GM20431 (cell line): ENCODE data around the gene CLCN1.

Experiments used
- in situ Hi-C: fragments of 300-500 bp; cut with MseI, MboI; formaldehyde crosslinking; loops from one replicate; pipeline ENCODE4 v1.15.0; 2020; ENCODE audit warnings: low sequenced_read_pairs; ENCODE audit not compliant: unreplicated experiment

CLCN1 gene

DNA sequence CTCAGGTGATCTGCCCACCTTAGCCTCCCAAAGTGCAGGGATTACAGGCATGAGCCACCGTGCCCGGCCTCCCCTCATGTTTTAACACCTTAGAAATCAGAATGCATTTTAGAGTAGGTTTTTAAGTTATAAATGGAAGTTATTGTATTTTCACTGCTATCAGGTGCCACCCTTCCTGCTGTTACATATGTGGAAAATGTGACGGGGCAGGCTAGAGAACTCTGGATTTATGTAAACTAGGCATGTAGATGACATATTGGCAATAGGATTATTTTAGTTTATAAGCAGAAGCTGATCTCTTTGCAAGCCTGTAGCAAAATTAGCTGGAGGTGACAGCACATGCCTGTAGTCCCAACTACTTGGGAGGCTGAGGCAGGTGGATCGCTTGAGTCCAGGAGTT is 25.6 kb upstream of the CLCN1 start:
- in situ Hi-C loops = no loop called here

DNA sequence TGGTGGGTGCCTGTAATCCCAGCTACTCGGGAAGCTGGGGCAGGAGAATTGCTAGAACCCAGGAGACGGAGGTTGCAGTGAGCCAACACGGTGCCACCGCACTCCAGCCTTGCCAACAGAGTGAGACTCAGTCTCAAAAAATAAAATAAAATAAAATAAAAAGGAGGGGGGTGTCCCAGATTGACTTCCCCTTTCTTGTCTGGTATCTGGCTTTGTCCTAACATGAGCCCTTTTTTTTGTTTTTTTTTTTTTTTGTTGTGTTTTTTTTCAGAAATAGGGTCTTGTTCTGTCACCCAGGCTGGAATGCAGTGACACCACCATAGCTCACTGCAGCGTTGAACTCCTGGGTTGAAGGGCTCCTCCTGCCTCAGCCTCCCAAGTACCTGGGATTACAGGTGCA is 23.0 kb upstream of the CLCN1 start:
- in situ Hi-C loops = no loop called here

DNA sequence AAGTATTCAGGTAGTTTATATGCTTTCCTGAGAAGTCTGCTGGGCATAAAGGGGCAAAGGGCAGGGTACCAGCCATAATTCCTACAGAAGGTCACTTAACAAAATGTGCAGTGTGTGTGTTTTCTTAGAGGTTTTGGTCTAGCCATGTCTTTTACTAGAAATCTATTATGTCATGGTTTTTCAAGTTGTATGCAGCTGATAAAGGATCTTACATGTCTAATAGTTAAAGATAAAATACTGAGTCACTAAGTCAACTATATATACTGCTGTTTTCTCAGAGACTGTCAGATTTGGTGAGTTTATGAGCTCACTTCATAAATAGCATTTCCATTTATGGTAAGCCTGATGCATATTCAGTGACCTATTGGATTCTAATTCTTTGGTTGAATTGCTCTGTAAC is 20.0 kb upstream of the CLCN1 start:
- in situ Hi-C loops = no loop called here

DNA sequence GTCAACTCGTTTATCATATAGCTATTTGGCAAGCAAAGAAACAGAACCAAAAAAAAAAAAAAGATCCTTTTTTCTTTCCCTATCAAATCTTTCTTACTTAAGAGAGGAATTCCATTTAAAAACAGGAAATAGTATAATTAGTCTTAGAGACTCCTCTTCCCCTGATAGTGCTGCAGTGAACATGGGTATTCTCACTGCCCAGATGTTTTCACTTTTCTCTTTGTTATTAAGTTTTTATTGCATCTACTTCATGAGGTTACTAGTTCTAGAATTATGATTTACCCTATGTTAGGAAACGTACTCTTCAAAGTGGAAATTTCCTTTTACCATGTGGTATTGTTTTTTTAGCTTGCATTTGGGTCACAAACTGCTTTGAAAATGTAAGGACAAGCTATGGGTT is 19.2 kb upstream of the CLCN1 start:
- in situ Hi-C loops = no loop called here

DNA sequence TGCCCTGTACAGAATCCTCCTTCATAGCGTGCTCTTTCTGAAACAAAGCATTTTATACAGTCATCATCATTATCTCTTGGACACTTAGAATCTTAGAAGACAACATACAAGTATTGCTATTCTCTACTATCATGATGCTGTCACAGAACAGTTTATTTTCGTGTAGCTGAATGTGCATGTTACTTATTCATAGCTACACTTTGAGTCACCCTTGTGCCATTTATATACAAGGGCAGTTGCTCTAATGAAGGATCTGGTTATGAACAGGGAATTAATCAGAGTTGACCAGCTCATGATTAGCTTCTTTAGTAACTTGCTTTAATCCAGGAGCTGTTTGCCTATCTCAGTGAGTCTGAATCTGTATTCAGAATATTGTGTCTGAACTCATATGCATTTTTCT is 16.6 kb upstream of the CLCN1 start:
- in situ Hi-C loops = no loop called here

DNA sequence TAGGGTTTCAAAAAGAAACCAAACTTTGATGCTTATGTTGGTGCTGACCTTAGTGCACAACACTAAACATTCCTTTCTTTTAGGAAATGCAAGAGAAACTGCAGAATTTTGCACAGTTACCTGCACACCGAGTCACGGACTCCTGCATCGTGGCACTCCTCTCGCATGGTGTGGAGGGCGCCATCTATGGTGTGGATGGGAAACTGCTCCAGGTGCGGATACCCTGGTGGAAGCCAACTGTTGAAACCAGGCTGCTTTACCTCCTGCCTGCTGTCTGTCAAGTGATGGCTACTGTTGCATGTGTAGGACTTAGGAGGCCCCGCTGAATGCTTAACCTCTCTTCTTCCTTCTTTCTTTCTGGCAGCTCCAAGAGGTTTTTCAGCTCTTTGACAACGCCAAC is 16.1 kb upstream of the CLCN1 start:
- in situ Hi-C loops = no loop called here

DNA sequence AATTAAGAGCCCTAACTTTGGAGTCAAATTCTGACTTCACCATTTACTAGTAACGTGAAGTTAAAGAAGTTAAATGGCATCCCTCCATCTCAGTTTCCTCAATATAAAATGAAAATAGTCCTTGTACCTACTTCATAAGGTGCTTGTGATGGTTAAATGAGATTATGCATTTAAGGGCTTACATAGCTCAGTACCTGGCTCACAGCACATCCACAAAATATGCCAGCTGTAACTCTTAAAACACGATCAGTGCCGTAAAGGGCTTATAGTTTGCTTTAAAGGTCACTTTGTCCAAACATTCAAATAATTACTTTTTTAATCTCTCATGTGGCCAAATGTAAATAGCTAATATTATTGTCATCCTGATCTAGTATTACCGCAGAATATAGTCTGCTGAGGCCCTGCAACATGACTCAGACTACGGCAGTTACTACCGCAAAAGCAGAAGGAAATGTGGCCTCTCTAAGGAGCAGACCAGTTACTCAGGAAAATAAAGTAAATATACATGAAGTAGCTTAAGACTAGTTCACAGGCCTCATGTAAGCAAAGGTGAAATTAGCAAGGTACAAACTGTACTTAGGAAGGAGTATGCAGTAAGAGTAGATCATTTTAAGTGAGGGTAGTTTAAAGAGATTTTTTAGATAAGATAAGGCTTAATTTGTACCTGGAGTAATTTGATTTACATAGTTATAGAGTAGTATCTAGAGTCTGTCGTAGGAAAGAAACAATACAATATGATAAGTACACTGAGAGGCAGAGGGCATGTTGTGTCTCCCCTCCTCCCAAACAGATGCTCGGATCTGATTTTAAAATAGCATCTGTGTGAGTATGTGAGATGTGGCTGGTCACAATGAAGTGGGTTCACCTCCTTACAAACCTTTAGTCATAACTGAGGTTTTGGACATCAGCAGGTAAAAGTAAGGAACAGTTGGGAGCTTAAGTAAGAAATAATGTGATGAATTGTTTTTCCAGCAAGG is 14.7 kb upstream of the CLCN1 start:
- in situ Hi-C loops = no loop called here

DNA sequence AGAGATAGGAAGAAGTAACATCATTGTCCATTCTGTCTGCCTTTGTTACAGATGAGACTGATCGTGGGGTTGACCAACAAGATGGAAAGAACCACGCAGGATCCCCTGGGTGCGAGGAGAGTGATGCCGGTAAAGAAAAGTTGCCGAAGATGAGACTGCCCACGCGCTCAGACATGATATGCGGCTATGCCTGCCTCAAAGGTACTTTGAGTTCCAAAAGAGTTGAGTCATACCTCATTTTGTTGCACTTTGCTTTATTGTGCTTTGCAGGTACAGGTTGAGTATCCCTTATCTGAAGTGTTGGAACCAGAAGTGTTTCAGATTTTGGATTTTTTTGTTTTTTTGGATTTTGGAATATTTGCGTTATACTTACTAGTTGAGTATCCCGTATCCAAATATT is 12.2 kb upstream of the CLCN1 start:
- in situ Hi-C loops = no loop called here

DNA sequence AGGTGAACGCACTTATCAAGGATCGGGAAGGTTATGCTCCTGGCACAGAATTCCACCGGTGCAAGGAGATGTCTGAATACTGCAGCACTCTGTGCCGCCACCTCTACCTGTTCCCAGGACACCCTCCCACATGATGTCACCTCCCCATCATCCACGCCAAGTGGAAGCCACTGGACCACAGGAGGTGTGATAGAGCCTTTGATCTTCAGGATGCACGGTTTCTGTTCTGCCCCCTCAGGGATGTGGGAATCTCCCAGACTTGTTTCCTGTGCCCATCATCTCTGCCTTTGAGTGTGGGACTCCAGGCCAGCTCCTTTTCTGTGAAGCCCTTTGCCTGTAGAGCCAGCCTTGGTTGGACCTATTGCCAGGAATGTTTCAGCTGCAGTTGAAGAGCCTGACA is 11.0 kb upstream of the CLCN1 start:
- in situ Hi-C loops = no loop called here

DNA sequence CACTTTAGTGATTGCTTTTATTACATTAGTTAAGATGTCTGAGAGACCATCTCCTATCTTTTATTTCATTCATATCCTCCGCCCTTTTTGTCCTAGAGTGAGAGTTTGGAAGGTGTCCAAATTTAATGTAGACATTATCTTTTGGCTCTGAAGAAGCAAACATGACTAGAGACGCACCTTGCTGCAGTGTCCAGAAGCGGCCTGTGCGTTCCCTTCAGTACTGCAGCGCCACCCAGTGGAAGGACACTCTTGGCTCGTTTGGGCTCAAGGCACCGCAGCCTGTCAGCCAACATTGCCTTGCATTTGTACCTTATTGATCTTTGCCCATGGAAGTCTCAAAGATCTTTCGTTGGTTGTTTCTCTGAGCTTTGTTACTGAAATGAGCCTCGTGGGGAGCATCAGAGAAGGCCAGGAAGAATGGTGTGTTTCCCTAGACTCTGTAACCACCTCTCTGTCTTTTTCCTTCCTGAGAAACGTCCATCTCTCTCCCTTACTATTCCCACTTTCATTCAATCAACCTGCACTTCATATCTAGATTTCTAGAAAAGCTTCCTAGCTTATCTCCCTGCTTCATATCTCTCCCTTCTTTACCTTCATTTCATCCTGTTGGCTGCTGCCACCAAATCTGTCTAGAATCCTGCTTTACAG is 10.4 kb upstream of the CLCN1 start:
- in situ Hi-C loops = no loop called here

DNA sequence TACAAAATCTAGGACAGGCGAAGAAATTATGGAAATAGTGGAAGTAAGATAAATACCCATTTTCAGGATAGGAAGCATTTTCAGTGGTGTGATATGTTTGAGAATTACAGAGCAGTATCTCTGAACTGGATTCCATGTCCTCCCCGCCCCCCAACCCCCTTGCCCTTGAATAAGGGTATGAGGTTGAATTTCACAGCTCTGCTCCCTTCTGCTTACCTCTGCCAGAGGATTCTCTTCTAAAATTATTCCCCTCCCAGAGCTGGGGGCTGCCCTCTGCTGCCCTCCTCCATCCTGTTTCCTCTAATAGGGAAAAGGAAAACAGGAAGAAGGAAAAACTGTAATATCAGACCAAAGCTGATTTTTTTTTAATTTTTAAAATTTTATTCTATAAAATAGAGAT is 7.3 kb upstream of the CLCN1 start:
- in situ Hi-C loops = no loop called here

DNA sequence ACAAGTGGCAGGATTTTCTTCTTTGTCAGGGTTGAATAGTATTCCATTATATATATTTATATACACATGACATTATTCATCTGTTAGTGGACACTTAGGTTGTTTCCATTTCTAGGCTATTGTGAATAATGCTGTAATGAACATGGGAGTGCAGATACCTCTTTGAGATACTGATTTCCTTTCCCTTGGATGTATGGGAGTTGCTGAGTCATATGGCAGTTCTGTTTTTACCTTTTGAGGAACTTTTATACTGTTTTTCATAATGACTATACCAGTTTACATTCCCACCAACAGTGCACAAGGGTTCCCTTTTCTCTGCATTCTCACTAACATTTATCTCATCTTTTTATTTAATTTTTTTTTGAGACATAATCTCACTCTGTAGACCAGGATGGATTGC is 1.8 kb upstream of the CLCN1 start:
- in situ Hi-C loops = no loop called here

DNA sequence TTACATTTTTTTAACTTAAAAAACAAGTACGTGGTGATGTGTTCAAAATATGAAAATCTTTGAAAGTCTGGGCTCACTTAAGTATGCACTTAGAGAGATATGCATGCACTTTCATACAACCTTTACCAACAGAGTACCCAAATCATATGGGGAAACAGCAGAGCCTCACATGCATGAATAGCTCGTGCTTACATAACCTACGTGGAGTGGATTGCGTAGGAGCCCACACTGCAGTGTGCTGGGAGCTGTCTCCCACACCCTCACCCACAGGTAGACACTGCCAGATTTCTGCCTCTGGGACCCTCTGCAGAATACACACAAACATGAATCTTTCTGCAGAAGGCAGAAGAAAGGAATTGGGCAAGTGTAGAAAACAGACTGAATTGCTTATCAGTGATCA is 581 bp downstream of the CLCN1 start:
- in situ Hi-C loops = no loop called here

DNA sequence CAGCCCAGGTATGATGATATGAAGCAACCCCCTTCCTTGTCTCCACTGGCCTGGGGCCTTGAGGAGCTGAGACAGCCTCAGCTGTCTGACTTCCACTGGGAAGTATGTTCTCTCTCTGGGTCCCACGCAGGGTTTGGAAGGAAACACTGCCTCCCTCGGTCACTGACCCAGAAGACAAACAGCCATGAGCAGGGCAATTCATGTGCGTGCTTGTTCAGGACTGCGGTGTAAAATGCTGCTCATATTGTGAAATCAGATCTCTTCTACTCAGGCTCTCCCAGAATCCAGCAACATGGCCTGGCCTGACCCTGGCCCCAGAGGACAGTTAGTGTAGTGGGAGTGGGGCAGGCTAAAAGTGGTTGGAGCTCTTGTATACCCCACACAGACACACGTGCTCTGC is 2.8 kb downstream of the CLCN1 start:
- in situ Hi-C loops = no loop called here

DNA sequence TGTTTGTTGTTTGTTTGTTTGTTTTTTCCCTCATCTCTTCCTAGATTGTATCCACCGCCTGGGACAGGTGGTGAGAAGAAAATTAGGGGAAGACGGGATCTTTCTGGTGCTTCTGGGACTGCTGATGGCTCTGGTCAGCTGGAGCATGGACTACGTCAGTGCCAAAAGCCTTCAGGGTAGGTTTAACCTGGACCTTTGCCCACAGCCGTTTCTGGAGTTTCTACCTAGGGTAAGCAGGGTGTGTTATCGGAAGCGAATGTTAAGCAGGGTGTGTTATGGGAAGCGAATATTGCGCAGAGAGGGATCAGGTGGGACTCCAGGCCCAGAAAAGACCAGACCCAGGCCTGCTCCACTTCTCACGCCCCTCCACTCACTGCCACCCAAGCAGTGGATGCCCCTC is 4.7 kb downstream of the CLCN1 start:
- in situ Hi-C loops = no loop called here

DNA sequence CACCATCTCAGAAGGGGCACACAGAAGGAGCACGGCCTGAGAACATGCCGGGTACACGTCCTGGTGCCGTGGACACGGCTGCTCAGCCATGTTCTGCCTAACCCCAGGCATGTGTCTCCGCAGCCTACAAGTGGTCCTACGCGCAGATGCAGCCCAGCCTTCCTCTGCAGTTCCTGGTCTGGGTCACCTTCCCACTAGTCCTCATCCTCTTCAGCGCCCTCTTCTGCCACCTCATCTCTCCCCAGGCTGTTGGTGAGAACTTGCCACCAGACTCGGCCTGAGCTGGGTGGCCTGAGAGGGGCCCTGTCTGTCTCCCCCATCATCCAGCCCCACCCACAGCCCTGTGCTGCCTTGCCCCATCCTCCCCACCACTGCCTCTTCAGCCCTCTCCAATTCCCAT is 5.3 kb downstream of the CLCN1 start:
- in situ Hi-C loops = no loop called here

DNA sequence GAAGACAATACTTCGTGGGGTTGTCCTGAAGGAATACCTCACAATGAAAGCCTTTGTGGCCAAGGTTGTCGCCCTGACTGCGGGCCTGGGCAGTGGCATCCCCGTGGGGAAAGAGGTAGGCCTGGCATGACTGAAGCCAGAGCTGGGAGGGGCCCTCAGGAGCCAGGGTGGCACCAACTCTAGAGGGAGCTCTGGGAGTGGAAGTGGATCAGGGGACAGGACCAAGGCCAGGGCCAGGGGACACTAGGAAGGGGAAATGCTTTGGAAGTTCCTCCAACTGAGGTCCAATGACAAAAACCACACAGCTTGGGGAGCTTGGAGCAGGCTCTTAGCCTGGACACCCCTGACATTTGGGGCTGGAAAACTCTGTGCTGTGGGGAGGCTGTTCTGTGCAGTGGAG is 5.8 kb downstream of the CLCN1 start:
- in situ Hi-C loops = no loop called here

DNA sequence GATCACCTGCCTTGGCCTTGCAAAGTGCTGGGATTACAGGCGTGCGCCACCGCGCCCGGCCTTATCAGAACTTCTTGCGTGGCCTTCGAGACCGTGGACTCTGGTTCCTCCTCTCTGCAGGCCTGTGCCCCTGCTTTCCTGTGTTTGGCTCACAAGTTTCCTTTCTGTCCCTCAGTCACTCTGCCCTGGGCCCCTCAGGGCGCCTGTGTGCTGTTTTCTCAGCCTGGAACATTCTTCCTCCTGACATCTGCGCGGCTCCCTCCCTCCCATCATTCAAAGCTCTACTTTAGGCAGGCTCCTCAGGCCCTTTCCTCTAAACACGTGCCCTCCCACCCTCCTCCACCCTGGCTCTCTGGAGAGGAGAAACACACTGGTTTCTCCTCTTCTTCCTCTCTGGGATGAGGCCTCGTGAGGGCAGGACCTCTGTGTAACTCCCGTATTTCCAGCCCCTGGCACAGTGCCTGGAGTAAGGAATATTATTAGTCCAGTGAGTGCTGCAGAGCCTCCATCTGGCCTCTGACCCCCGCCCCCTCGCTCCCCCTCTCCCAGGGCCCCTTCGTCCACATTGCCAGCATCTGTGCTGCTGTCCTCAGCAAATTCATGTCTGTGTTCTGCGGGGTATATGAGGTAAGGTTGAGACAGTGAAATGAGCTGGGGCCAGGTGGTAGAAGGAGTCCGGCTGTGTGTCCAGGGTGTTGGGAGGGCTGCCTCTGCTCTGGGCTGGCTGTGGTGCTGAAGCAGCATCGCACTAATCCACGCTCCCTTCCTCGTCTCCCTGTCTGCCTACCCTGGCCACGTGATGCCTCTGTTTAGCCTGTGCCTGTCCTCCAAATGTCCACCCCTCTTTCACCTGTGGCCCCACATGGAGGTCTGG is 7.1 kb downstream of the CLCN1 start:
- in situ Hi-C loops = no loop called here

DNA sequence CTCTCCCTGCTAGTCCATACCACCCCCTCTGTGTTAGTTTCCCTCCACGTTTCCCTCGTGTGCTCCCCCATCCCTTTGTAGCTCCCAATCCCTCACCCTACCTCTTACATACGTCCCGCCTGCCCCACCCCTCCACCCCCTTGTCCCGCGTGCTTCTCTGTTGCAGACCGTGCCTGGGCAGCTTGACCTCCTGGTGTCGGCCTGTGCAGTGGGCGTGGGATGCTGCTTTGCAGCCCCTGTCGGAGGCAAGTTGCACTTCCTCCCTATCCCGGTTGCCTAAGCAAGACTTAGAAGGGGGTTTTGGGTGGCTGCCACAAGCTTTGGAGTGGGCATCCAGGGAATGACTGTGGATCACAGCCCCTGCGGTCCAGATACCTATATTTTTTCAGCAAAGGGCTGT is 7.7 kb downstream of the CLCN1 start:
- in situ Hi-C loops = no loop called here

DNA sequence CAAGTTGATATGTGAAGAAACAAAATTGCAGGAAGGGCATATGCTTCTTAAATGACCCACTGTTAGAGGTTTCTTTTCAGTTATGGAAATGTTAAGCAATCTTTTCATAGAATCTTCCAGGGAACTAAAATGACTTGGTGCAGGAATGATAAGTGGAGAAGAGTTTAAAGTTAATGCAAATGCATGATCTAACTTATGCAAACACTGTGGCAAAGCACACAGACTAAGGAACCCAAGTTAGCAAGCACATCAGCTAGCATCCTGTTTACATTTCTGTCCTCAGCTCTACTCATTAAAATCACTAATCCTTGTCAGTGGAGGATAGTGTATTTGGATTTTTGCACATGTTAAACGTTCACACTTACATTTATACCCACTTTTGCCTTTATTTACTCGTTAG is 9.3 kb downstream of the CLCN1 start:
- in situ Hi-C loops = no loop called here

DNA sequence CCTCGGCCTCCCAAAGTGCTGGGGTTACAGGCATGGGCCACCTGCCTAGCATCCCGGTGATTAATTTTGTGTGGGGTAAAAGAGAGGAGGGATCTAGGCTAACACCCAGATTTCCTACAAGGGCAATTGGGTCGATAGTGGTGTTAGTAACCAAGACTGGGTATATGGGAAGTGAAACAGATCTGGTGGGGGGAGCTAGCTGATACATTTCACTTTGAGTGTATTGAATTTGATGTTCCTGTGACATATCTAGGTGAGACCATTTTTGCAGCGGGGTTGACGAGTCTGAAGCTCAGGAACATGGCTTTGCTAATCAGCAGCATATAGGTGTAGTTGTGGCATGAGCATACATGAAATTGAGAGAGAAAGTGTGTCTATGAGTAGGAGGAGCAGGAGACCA is 12.0 kb downstream of the CLCN1 start:
- in situ Hi-C loops = no loop called here
